ENCODE data around the gene CDC25C. TPM values are rescaled to one million over a fixed set of nuclear protein-coding genes. Genes with fewer than 3 reads are reported as not detected.
A peak's percentile ranks its signal among the peaks of the same experiment; 100 is the strongest.
"Not testable (repeated sequence)": the region's sequence is repeated elsewhere in the genome, so short reads cannot be mapped to it uniquely, and the experiment has no call there.

The CDC25C gene
- total RNA-seq, 3 donors from 2014 or later, result 0.64 TPM; not detected in 2

GRCh38 chr5:138338411-138339090 lies 6.9 kb upstream of the CDC25C start:
- Histone ChIP-seq H3K36me3 (no peaks in the 10 kb centered on the region), H3K4me3 (peak overlapping the region; percentile 70 to 98 (median 90)), H3K27ac (peak overlapping the region; percentile 98 to 99), H3K4me1 (peaks cover 0 to 13% of the 10 kb centered on the region in 2 donors), H3K9me3 (no peaks in the 10 kb centered on the region), H3K27me3 (no peaks in the 10 kb centered on the region)
- DNase-seq (ENCODE audit: low spot score in 2 of 2), result no peak
- TF ChIP-seq POLR2A (IDR thresholded peaks at IDR 0.05), result no peak
- intact Hi-C loops (cut with DNase I; ENCODE audit: low total_unique reads), result no loop called here

GRCh38 chr5:138337685-138338410 lies 6.2 kb upstream of the CDC25C start, which contains the start of gene FAM53C:
Gene FAM53C, plus strand, starts transcription at chr5:138338266. Its CDS starts 3,070 bp downstream, at chr5:138341336.
- Histone ChIP-seq H3K27ac (peak within 1 kb of the TSS; percentile 98 to 99), H3K4me3 (peak within 1 kb of the TSS; percentile 70 to 98 (median 90)), H3K9me3 (no peaks in the 10 kb centered on the region), H3K4me1 (peaks cover 0 to 13% of the 10 kb centered on the region in 2 donors), H3K36me3 (no peaks in the 10 kb centered on the region), H3K27me3 (no peaks in the 10 kb centered on the region)
- intact Hi-C loops (cut with DNase I; ENCODE audit: low total_unique reads), result no loop called here
- peak; percentile 89 to 96 for DNase-seq (ENCODE audit: low spot score in 2 of 2)
- TF ChIP-seq CTCF (IDR thresholded peaks at IDR 0.05) (peak in 2 of 3 donors; percentile 29 to 36), POLR2AphosphoS5 (IDR thresholded peaks at IDR 0.05) (peak; percentile 98 to 99 (median 99)), POLR2A (IDR thresholded peaks at IDR 0.05) (peak; percentile 98)

- no peak for TF ChIP-seq CTCF (IDR thresholded peaks at IDR 0.05)
- TF ChIP-seq POLR2A (IDR thresholded peaks at IDR 0.05), result peak; percentile 12
- TF ChIP-seq POLR2AphosphoS5 (IDR thresholded peaks at IDR 0.05), result peak; percentile 5 to 56 (median 18)
- DNase-seq (ENCODE audit: low spot score in 2 of 2), result peak; percentile 72 to 89
- Histone ChIP-seq H3K27me3 (no peaks in the 10 kb centered on the region), H3K27ac (peak overlapping the region; percentile 98 to 99), H3K4me3 (peak overlapping the region; percentile 70 to 98 (median 90)), H3K36me3 (no peaks in the 10 kb centered on the region), H3K9me3 (no peaks in the 10 kb centered on the region), H3K4me1 (peaks cover 0 to 13% of the 10 kb centered on the region in 2 donors)
- intact Hi-C loops (cut with DNase I; ENCODE audit: low total_unique reads), result no loop called here
Measured at GRCh38 chr5:138336952-138337684, 5.5 kb upstream of the CDC25C start.

- no peaks in the 10 kb centered on the region for H3K27me3 ChIP-seq
- TF ChIP-seq POLR2A (IDR thresholded peaks at IDR 0.05) (no peak), CTCF (IDR thresholded peaks at IDR 0.05) (no peak), POLR2AphosphoS5 (IDR thresholded peaks at IDR 0.05) (no peak)
- no peak overlapping the region for H3K27ac ChIP-seq
- H3K36me3 ChIP-seq, result no peaks in the 10 kb centered on the region
- H3K9me3 ChIP-seq, result no peaks in the 10 kb centered on the region
- no peak for DNase-seq (ENCODE audit: low spot score in 2 of 2)
- intact Hi-C loops (cut with DNase I; ENCODE audit: low total_unique reads), result no loop called here
- peaks cover 0 to 11% of the 10 kb centered on the region in 2 donors for H3K4me1 ChIP-seq
- no peak overlapping the region for H3K4me3 ChIP-seq
Measured at GRCh38 chr5:138334867-138335447, 3.4 kb upstream of the CDC25C start.

- intact Hi-C loops (cut with DNase I; ENCODE audit: low total_unique reads), result no loop called here
- TF ChIP-seq POLR2AphosphoS5 (IDR thresholded peaks at IDR 0.05) (no peak), POLR2A (IDR thresholded peaks at IDR 0.05) (no peak), CTCF (IDR thresholded peaks at IDR 0.05) (no peak)
- H3K27ac ChIP-seq, result no peak overlapping the region
Measured at GRCh38 chr5:138330813-138331448, 673 bp downstream of the CDC25C start.

GRCh38 chr5:138318211-138318610 lies 13.4 kb downstream of the CDC25C start:
- DNase-seq (ENCODE audit: low spot score in 2 of 2); intact Hi-C loops (cut with DNase I; ENCODE audit: low total_unique reads); H3K27me3 ChIP-seq; H3K4me1 ChIP-seq; H3K9me3 ChIP-seq; H3K4me3 ChIP-seq; H3K27ac ChIP-seq; H3K36me3 ChIP-seq: not testable (repeated sequence)

More at GRCh38 chr5:138330813-138331448, 673 bp downstream of the CDC25C start:
- Histone ChIP-seq H3K4me1 (peaks cover 0 to 6% of the 10 kb centered on the region in 2 donors), H3K27me3 (no peaks in the 10 kb centered on the region), H3K36me3 (no peaks in the 10 kb centered on the region), H3K9me3 (no peaks in the 10 kb centered on the region), H3K4me3 (peak overlapping the region; percentile 43 to 69 (median 51))
- no peak for DNase-seq (ENCODE audit: low spot score in 2 of 2)
